ENCODE results near the gene PGP.
"Not testable (repeated sequence)": the region's sequence is repeated elsewhere in the genome, so short reads cannot be mapped to it uniquely, and the experiment has no call there.

PGP gene

DNA sequence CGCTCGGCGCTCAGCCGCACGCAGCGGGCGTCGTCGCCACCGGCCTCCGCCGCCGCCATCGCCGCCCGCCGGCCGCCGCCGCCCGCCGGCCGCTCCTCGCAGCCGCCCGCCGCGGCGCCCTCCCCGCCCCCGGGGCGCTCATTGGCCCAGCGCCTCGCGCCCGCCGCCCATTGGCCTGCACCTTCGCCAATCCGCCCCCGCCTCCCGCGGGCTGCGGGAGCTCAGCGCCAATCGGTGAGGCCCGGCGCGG, at the start of gene PGP:
Gene PGP, minus strand, starts transcription at position 122 of the 250 bp plus-strand sequence. Its CDS starts 63 bp downstream, at position 59.
- DNase-seq (ENCODE audit: low read depth in 2 of 2) = no peak

- DNase-seq (ENCODE audit: low read depth in 2 of 2) = not testable (repeated sequence)
These were observed 48.4 kb upstream of the PGP start for GRCh38 chr16:2263026-2263425.

DNA sequence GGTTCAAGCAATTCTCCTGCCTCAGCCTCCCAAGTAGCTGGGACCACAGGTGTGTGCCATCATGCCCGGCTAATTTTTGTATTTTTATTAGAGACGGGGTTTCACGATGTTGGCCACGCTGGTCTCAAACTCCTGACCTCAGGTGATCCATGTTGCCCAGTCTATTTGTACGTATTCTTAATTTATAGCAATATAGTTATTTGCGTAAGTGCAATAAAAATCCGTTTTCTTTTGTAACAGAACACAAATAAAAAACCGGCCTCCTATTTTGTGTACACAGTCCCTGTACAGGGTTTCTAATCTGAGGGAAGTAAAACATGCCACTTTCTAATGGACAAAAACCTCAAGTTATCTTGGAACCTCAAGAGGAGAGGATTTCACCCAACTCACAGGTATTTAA, 45.6 kb upstream of the PGP start:
- DNase-seq (ENCODE audit: low read depth in 2 of 2) = no peak

DNA sequence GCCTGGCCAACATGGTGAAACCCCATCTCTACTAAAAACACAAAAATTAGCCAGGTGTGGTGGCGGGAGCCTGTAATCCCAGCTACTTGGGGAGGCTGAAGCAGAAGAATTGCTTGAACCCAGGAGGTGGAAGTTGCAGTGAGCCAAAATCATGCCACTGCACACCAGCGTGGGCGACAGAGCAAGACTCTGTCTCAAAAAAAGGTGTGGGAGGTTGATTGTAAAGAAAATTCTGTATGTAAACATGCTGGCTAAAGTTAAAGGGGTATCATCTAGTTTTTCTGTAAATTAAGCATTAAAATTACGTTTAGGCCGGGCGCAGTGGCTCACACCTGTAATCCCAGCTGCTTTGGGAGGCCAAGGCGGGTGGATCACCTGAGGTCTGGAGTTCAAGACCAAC, 43.9 kb upstream of the PGP start:
- not testable (repeated sequence) for DNase-seq (ENCODE audit: low read depth in 2 of 2)

DNA sequence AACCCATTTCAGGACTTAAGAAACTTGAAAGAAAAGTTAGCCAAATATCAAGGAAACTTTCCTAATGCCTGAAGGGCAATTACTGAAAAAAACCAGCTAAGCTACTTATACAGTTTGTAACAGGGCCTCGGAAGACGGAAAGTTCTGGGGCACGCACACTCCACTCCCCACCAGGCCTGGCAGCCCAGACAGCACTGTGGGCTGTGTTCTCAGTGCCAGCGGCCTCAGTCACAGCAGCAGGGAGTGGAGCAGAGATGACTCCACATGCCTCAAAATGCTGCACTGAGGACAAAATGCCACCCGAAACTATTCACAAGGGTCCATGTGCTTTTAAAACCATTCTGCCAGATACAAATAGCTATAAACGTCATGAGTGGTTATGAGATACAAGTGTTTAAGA, 43.1 kb upstream of the PGP start:
- DNase-seq (ENCODE audit: low read depth in 2 of 2) = no peak

DNA sequence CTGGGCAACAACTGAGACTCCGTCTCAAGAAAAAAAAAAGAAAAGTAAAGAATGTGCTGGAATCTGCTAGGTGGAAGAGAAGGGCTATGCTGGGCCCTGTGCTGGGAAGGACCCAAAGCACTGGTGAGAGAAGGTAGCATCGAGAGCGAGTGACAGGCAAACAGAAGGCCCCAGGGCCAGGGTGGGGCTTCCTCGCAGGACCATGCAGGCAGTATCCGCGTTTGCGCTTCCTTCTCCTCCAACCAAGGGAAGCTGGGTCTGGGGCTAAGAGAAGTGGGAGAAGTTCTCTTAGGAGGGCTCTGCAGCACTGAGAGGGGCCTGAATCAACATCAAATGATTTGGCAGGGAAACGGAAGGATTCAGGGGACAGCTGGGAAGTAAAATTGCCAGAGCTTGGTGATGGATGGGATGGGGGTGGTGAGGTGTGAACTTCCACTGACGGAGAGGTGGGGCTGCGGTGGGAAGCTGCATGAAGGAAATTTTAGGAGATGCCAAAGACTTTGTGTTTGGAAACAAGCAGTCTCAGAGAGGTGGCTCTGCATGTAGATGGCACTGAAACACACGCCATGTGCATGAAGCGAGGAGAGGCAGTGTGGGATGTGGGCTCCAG, 42.0 kb upstream of the PGP start:
- no peak for DNase-seq (ENCODE audit: low read depth in 2 of 2)

DNA sequence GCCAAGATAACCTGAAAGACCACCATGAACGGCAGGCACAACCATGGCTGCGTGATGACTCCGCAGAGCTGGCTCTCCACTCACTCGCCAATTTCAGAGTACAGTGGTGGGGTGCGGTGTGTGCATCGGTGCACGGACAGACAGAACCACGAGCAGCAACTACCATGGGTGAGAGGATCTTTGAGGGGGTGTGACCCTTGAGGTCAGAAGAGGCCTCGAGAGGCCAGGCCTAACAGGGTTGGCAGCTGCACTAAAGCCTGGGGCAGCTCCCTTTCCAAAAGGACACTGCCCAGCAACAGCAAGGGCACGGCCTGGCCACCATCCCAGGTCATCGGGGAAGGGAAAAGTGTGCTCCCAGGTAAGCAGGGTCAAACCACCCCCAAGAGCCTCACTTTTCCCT, 38.7 kb upstream of the PGP start:
- no peak for DNase-seq (ENCODE audit: low read depth in 2 of 2)

DNA sequence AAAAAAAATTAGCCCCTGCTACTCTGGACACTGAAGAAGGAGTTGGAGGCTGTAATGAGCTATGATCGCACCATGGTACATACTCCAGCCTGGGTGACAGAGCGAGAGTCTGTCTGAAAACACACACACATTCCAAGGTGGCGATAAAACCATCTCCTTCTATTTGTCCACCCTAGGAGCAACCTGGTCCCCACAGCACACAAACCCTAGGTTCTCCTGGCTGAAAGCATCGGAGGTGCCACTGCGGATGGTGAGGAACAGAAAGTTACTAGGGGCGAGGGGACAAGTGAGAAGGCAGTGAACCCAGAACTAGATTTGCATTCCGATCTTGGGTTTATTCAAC, 38.1 kb upstream of the PGP start:
- no peak for DNase-seq (ENCODE audit: low read depth in 2 of 2)

DNA sequence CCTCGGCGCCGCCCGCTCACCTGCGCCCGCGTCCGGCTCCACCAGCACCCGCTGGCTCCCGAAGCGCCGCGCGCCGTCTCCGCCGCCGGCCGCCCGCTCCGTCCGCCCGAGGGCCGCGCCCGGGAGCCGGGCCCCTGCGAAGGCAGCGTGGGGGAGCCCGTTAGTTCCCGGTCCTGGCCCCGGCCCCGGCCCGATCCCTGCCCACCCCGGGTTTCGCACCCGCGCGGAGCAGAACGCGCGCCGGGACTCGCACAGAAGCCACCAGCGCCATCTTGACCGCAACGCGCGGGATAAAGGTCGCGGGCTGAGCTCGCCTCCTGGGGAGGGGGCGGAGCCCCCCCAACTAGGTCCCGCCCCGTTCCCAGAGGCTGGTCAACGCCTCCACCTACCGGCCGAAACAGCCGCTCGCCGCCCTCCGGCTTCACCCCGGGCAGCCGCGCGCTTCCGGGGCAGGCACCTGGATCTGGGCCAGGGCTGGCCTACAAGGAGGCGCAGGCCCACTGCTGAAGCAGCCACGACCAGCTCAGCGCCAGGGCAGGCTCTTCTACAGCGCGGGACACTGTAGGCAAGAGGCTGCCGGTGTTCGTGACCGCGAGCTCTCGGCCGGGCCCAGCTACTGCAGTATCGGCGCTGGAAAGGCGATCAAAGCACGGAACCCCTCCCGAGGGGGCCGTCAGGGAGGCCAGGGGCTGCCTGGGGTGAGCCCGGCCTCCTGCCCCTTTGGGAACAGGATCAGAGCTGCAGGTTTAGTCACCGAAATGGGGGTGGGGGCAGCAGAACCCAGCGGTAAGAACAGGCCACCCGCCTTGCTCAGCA, 36.9 kb upstream of the PGP start, which contains the start of gene ECI1:
Gene ECI1, minus strand, starts transcription at position 292 of the 816 bp plus-strand sequence. Its CDS starts 21 bp downstream, at position 271.
- DNase-seq (ENCODE audit: low read depth in 2 of 2) = peak; percentile 51 to 58

DNA sequence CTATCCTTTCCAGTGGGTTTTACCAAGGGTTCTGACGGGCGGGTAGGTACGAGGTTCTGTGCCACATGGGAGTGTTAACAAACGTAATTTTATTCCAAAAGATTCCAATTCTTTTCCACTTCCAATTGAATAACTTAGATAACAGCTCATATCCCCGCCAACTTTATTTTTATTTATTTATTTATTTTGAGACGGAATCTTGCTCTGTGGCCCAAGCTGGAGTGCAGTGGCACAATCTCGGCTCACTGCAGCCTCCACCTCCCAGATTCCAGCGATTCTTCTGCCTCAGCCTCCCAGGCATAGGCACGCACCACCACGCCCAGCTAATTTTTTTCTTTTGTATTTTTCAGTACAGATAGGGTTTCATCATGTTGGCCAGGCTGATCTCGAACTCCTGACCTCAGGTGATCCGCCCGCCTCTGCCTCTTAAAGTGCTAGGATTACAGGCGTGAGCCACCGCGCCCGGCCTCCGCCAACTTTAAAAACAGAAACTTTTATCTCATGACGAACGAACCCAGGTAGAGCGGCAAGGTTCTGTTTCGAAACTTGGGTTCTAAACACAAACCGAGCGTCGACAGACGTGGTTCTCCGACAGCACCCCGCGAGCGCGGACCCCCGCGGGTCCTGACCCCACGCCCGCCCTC, 36.1 kb upstream of the PGP start:
- no peak for DNase-seq (ENCODE audit: low read depth in 2 of 2)

- no peak for DNase-seq (ENCODE audit: low read depth in 2 of 2)
These were observed 31.8 kb upstream of the PGP start for GRCh38 chr16:2246301-2246885.

- no peak for DNase-seq (ENCODE audit: low read depth in 2 of 2)
These were observed 30.5 kb upstream of the PGP start for GRCh38 chr16:2244926-2245795.

- no peak for DNase-seq (ENCODE audit: low read depth in 2 of 2)
These were observed 29.7 kb upstream of the PGP start for GRCh38 chr16:2244301-2244700.

DNA sequence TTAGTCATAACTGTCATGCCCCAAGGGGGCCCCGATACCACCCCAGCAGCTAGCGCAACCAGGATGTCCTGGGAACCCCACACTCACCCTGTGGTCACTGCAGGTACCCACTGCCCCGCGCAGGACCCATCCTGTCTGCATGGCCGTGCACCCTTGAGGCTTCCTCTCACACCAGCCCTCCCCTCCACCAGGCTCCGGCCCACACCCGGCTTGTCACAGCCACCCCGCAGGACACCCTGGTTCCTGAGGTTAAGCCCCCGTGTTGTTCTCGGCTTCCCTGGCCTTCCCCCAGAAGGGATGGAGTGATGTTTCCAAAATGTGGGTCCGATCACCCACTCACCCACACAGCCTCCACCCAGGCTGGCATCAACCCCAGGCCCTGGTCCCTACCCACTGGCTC, 29.1 kb upstream of the PGP start:
- no peak for DNase-seq (ENCODE audit: low read depth in 2 of 2)

DNA sequence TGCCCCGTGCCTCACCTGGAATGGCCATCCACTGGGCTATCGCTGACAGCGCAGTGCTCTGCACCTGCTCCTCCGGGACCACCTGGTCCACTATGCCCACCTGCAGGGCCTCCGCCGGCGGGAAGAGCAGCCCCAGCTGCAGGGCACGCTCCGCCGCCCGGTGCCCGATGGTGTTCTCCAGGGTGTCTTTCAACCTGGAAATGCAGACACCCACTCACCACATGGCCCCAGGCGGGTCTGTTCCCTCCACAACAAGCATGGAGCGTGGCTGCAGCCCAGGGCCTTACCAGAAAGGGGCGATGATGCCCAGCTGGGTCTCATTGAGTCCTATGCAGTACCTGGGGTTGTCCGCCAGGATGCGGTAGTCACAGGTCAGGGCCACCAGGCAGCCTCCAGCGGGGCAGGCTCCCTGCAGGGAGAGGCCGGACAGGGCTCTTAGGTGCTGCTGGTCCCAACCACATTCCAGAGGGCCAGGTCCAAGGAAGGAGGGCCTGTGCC, 28.4 kb upstream of the PGP start:
- no peak for DNase-seq (ENCODE audit: low read depth in 2 of 2)

DNA sequence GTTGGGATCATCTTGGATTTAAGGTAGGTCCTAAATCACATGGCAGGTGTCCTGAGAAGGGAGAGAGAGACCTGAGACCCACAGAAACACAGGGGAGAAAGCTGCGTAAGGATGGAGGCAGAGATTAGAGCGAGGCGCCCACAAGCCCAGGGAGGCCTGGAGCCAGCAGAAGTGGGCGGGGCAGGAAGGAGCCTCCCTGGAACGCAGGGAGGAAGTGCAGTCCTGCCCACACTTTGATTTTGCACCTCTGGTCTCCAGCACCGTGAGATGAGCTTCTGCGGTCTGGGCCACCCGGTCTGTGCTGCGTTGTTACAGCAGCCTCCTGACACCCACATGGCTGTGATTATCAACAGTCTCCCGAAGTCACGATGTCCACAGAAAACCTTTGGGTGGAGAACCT, 28.0 kb upstream of the PGP start:
- no peak for DNase-seq (ENCODE audit: low read depth in 2 of 2)

DNA sequence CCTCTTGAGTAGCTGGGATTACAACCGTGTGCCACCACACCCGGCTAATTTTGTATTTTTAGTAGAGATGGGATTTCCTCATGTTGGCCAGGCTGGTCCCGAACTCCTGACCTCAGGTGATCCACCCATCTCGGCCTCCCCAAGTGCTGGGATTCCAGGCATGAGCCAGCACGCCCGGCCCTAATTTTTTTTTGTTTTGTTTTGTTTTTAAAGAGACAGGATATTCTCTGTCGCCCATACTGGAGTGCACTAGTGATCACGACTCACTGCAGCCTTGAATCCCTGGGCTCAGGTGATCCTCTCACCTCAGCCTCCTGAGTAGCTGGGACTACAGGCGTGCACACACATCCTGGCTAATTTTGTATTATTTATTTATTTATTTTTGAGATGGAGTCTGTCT, 25.7 kb upstream of the PGP start:
- not testable (repeated sequence) for DNase-seq (ENCODE audit: low read depth in 2 of 2)

DNA sequence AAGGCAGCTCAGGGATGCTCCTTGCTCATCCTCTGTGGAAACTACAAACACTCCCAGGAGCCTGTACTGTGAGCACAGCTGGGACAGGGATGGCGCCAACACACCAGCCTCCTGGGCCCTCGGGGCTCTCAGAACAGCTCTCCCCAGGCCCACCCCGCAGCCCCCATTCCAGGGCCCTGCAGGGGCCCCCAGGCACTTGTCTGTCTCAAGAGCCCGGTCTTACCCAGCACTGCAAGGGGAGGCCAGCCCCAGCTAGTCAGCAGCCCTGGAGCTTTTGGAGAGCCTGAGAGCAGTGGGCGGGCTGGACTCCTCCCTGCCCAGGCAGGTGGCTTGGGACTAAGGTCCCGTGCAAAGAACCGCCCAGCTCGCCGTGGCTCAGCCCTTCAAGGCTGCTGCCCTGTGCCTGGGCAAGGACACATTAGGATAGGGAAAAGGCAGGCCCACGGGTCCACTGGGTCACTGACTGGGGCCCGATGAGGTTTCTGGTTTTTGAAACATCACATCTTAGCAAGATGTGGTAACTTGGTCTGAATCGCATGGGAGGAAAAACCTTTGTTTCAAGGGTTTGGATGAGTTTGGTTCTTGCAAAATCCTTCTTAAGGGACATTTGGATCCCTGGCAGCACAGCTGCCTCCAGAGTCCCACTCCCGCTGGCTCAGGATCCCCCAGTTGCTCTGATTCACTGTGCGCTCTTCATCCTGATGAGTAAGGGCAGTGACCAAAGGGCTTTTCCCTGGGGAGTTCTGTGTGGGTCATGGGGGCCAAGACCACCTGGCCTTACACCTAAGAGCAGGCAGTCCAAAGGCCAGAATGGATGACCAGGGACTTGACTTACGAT, 24.4 kb upstream of the PGP start:
- no peak for DNase-seq (ENCODE audit: low read depth in 2 of 2)

GRCh38 chr16:2238150-2238837, 23.7 kb upstream of the PGP start:
- no peak for DNase-seq (ENCODE audit: low read depth in 2 of 2)

DNA sequence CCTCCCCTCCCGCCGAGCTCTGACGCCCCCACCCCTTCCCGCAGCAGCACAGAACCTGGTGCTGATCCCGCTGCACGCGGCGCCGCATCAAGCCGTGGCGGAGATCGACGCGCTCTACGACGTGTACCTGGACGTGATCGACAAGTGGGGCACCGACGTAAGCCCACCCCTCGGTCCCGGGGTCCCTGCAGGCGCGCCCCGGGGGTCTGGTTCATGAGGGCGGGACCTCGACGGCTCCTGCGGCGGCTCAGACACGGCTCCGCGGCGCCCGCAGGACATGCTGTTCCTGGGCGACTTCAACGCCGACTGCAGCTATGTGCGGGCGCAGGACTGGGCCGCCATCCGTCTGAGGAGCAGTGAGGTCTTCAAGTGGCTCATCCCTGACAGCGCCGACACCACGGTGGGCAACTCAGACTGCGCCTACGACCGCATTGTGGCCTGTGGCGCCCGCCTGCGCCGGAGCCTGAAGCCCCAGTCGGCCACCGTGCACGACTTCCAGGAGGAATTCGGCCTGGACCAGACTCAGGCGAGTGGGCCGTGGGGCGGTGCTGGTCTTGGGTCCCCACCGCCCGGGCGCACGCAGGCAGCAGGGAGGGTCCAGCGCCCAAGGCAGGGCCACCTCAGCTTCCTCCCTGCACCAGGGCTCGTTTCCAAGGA, 23.0 kb upstream of the PGP start:
- no peak for DNase-seq (ENCODE audit: low read depth in 2 of 2)
